HG02981 (cell line): ENCODE data around the gene BRD4.

Experiments
- ATAC-seq: cut with Tn5 transposase; IDR thresholded peaks from one replicate; pipeline ENCODE4 v1.9.1; 2021; ENCODE audit warnings: mild to moderate bottlenecking, moderate library complexity; ENCODE audit not compliant: unreplicated experiment

Gene BRD4

DNA sequence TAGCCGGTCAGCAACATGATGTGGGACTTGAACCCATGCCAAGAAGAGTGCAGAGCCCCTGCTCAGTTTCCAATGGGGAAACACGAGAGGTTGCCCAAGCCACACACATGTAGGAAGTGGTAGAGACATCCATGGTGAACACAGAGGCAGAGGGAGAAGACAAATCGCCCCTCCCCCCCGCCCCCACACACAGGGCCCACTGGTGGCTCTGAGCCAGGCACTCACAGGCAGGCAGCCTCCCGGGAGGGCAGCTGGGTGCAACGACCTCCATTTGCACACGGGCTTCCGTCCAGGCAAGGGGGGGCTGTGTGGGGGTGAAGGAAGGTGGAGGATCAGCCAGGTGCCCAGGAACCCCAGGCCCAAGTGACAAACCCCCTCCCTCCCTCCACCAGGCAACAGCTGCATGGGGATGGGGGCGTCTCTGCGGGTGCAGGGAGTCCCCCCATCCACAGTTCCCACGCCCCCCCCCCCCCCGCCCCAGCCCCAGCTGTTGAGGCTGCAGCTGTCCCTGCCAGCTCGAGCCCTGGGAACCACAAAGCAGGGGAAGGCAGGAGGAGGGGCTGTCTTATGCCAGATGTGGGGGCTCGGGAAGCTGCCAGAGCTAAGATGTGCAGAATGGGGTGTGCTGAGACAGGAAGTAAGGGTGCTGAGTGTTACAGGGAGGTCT is 134.9 kb downstream of the BRD4 start:
- no peak for ATAC-seq

DNA sequence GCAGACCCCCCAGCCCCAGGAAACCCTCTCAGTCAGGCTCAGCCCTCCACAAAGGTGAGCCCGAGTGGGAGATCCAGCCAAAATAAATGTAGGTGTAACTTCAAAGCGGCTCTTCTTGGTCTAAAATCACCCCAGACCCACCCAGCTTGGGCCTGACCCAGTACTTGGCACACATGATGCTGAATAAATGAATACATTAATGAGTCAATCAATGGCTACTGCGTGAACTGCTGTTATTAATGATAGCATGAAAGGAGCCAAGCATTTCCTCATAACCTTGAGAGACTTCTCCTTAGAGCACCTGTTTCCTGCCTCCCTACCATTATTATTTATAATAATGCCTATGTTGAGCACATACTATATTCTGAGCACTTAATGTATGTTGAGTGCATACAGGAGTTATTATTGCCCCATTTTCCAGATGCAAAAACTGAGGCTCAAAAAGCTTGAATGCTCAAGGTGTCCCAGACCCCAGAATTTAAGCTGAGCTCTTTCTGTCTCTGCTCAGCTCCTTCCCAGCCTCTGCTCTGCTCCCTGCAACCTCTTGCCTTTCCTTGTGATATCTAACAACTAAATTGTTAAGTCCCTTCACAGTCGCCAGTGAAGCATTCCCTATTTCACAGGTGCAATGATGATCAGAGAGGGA is 135.9 kb downstream of the BRD4 start:
- no peak for ATAC-seq

GRCh38 chr19:15195371-15196334 is 136.7 kb downstream of the BRD4 start:
- no peak for ATAC-seq

- ATAC-seq = no peak
Measured at GRCh38 chr19:15194938-15195337, 137.4 kb downstream of the BRD4 start.

- ATAC-seq = no peak
Measured at GRCh38 chr19:15191982-15192381, 140.4 kb downstream of the BRD4 start.

DNA sequence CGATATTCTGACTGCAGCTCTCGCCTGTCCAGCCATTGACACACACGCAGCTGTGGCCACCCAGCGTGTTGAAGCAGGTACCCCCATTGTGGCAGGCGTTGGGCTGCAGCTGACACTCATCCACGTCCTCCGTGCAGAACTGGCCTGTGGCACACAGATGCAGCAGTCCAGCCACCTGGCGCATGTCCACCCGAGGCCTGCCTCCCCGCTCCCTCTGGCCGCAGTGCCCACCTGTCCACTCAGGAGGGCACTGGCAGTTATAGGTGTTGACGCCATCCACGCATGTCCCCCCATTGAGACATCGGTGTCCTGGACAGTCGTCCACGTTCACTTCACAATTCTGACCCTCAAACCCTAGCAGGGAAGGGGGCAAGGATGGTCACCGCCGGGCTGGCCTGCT is 140.8 kb downstream of the BRD4 start:
- ATAC-seq = no peak

DNA sequence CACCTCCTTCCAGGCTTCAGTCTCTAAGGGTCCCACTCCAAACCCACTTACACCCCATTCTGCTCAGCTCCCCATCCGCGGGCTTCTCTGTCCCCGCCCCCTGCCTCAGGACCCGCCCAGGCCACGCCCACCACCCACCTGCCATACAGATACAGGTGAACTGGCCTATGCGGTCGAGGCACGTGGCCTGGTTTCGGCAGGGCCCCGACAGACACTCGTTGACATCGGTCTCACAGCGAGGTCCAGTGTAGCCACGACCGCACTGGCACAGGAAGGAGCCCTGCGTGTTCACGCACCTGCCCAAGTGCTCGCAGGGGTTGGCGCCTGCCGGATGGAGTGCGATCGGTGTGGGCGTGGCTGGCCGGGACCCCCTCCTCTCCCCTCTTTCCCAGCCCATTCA is 143.5 kb downstream of the BRD4 start:
- no peak for ATAC-seq

GRCh38 chr19:15187026-15188007 is 145.0 kb downstream of the BRD4 start:
- ATAC-seq = no peak
